HG03342 (cell line): Measurements from ENCODE around the gene PKD2L2.
"Not testable (repeated sequence)": the region's sequence is repeated elsewhere in the genome, so short reads cannot be mapped to it uniquely, and the experiment has no call there.

Experiments
- ATAC-seq: cut with Tn5 transposase; IDR thresholded peaks from one replicate; pipeline ENCODE4 v1.9.1; 2021; ENCODE audit warnings: mild to moderate bottlenecking, moderate library complexity; ENCODE audit not compliant: unreplicated experiment

PKD2L2 gene

DNA sequence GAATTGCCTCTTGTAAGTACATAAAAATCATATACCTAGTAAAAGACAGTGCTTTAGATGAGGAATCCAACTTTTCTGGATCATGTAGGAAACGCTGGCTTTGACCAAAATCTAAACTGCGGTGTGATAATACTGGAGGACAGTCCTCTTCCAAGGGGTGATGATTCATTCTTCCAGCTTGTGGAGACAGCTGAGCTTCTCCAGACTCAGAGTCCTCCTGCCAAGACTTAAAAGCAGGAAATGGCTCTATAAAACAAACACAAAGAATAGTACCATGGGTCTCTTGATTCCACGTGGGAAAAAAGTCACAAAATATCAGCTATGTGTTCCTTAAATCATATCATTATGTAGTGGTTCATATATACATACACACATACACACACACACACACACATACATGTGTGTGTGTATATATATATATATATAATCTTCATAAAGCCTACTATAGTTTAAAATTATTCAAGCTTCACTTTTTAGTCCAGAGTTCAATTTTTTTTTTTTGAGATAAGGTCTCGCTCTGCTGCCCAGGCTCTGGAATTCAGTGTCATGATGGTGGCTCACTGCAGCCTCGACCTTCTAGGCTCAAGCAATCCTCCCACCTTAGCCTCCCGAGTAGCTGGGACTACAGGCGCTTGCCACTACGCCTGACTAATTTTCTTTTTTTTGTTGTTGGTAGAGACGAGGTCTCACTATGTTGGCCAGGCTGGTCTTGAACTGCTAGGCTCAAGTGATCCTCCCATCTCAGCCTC lies 65.0 kb downstream of the PKD2L2 start:
- ATAC-seq, result no peak

- ATAC-seq, result no peak
Observed at GRCh38 chr5:137957948-137958347, 68.7 kb downstream of the PKD2L2 start.

DNA sequence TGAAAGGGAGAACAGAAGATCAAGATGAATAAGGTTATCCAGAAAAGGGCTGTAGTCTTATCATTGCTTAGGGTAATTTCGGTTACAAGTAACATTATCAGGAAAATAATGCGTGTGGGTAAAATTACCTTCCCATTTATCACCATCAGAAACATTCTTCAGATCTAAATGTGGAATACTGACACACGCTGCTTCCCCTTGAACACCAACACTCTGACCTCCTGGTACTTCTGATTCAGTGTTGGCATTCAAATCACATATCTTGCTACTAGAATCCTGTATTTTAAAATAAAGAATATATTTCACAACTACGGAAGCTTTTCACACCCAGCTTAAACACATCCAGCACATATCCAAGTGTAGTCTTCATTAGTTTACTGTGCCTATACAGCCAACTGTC lies 70.2 kb downstream of the PKD2L2 start:
- ATAC-seq, result no peak

GRCh38 chr5:137960141-137960540 lies 70.9 kb downstream of the PKD2L2 start:
- no peak for ATAC-seq

GRCh38 chr5:137960819-137961218 lies 71.6 kb downstream of the PKD2L2 start:
- ATAC-seq, result no peak

- not testable (repeated sequence) for ATAC-seq
Observed at GRCh38 chr5:137970384-137970783, 81.1 kb downstream of the PKD2L2 start.

DNA sequence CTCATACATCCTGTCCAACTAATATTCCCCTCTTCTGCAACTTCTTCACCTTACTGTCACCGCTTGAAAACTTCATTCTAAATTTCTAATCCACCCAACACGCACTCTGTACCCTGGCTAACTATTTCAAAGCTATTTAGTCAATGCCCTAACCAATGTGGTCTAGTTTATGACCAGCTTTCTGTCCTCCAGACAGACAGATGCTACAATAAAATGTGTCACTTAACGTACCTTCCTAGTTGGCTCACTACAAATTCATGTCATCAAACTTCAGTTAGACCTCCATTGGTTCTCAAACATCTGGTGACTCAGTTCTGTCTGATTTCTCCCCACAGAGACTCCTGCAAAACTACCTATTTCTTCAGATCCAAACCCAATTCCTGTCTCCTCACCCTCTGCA lies 86.0 kb downstream of the PKD2L2 start:
- no peak for ATAC-seq

GRCh38 chr5:137989419-137989818 lies 100.2 kb downstream of the PKD2L2 start:
- no peak for ATAC-seq
